Right lobe of liver (tissue), 6 donors: ENCODE measurements around the gene PSMD14. TPM values are rescaled to one million over a fixed set of nuclear protein-coding genes. Genes with fewer than 3 reads are reported as not detected.

Source experiments
- ATAC-seq, 4 donors: fragments of 200-7000 bp; cut with Tn5 transposase; one replicate each; pipeline ENCODE4 v1.9.1; 2020; ENCODE audit warnings: mild to moderate bottlenecking in 4 of 4, moderate library complexity in 4 of 4
- DNase-seq, 3 donors: peaks; one replicate each; pipeline ENCODE4 v3.0.0-alpha.2; 2020
- H3K27ac ChIP-seq, 3 donors: fragments of 200-600 bp; one replicate each; pipeline ENCODE4 v1.8.0; 2022
- H3K27me3 ChIP-seq, 2 donors: fragments of 200-600 bp; one replicate each; pipeline ENCODE4 v1.8.0; 2022
- H3K36me3 ChIP-seq, 4 donors: fragments of 200-600 bp; sonication (generic) in 1 of 4; one replicate each; pipeline versions ENCODE4 v1.5.1 to v1.8.0; 2017 to 2022; ENCODE audit warnings: control low read depth in 1 of 4
- H3K4me1 ChIP-seq, 4 donors: fragments of 200-600 bp; sonication (generic) in 1 of 4; one replicate each; pipeline versions ENCODE4 v1.5.1 to v1.8.0; 2017 to 2022; ENCODE audit warnings: control low read depth in 1 of 4
- H3K4me3 ChIP-seq, 3 donors: fragments of 200-600 bp; one replicate each; pipeline ENCODE4 v1.8.0; 2022
- H3K9me3 ChIP-seq, 4 donors: fragments of 200-600 bp; sonication (generic) in 1 of 4; one replicate each; pipeline versions ENCODE4 v1.5.1 to v1.8.0; 2017 to 2022; ENCODE audit warnings: control low read depth in 1 of 4
- CTCF ChIP-seq, 4 donors: fragments of 200-600 bp in 3 of 4; fragments of 450-650 bp in 1 of 4; IDR thresholded peaks; one replicate each; pipeline versions ENCODE4 v1.5.1 to v1.8.0; 2016 to 2022; ENCODE audit warnings: antibody characterized with exemption in 4 of 4, mild to moderate bottlenecking in 2 of 4
- POLR2A ChIP-seq: fragments of 450-650 bp; IDR thresholded peaks from one replicate; pipeline ENCODE4 v1.6.1; 2017; ENCODE audit warnings: antibody characterized with exemption, mild to moderate bottlenecking
- WGBS: methylation state at CpG from one replicate; pipeline ENCODE4 v1.1.6; 2018; ENCODE audit warnings: low coverage, low lambda C conversion rate; ENCODE audit not compliant: insufficient coverage; ENCODE audit errors: missing lambda C conversion rate; 5-methylcytosine and 5-hydroxymethylcytosine counted together
- intact Hi-C, 2 donors: fragments of 100-400 bp; cut with DNase I; formaldehyde crosslinking; loops; one replicate each; pipeline versions ENCODE4 v1.11.2 to v1.14.1; 2022
- total RNA-seq, 6 experiments: library from RNA; depleted of rRNA in 2 of 6; stranded (reverse); fragments of >200 nt in 2 of 6; fragmentation: NEBNext Ultra II Directional in 3 of 6; extraction: Animal tissue kit (Norgen Biotek cat#: 25700) in 3 of 6; gene quantifications; one replicate each; pipeline versions ENCODE4 v1.1.0 to v1.2.4, GENCODE V29; 2016 to 2023
- donor health status: DM: no; HTN: yes; CAD: no.
- donor health status: DM: no; HTN: no; CAD: no.
- donor health status: DM: no; HTN: no; CAD: no.
- donor health status: DM: no; HTN: yes; CAD: no.
- donor health status: DM: no; HTN: yes; CAD: no.

PSMD14 gene
- total RNA-seq, 6 experiments from 2014 or later: 18.7 to 61.8 (median 24.9) TPM

GRCh38 chr2:161371869-161372268, 63.6 kb downstream of the PSMD14 start:
- Histone ChIP-seq H3K27me3 (no peaks in the 10 kb centered on the region), H3K4me3 (no peak overlapping the region), H3K27ac (no peak overlapping the region), H3K4me1 (no peaks in the 10 kb centered on the region), H3K9me3 (no peaks in the 10 kb centered on the region), H3K36me3 (peaks cover 0 to 14% (median 2%) of the 10 kb centered on the region in 4 donors)
- 15% methylated on average over 1 of the region's 1 CpG for WGBS
- ATAC-seq (no peak), DNase-seq (no peak)
- no peak for TF ChIP-seq POLR2A
- no peak for TF ChIP-seq CTCF (IDR thresholded peaks at IDR 0.05)
- intact Hi-C loops: no loop called here

GRCh38 chr2:161373942-161374341, 65.7 kb downstream of the PSMD14 start:
- no peaks in the 10 kb centered on the region for H3K27me3 ChIP-seq
- H3K4me1 ChIP-seq: no peaks in the 10 kb centered on the region
- H3K27ac ChIP-seq: no peak overlapping the region
- intact Hi-C loops: no loop called here
- H3K9me3 ChIP-seq: no peaks in the 10 kb centered on the region
- H3K4me3 ChIP-seq: no peak overlapping the region
- TF ChIP-seq POLR2A (no peak), CTCF (IDR thresholded peaks at IDR 0.05) (no peak)
- no peak for DNase-seq
- H3K36me3 ChIP-seq: peaks cover 0 to 14% (median 2%) of the 10 kb centered on the region in 4 donors
- ATAC-seq: no peak

GRCh38 chr2:161374446-161374845, 66.2 kb downstream of the PSMD14 start:
- ATAC-seq: no peak
- intact Hi-C loops: no loop called here

GRCh38 chr2:161379740-161380139, 71.5 kb downstream of the PSMD14 start:
- ATAC-seq: no peak
- intact Hi-C loops: no loop called here

More at GRCh38 chr2:161374446-161374845, 66.2 kb downstream of the PSMD14 start:
- Histone ChIP-seq H3K27me3 (no peaks in the 10 kb centered on the region), H3K36me3 (peaks cover 0 to 14% (median 2%) of the 10 kb centered on the region in 4 donors), H3K4me1 (no peaks in the 10 kb centered on the region), H3K27ac (no peak overlapping the region), H3K4me3 (no peak overlapping the region), H3K9me3 (no peaks in the 10 kb centered on the region)
- 100% methylated on average over 1 of the region's 1 CpG for WGBS
- TF ChIP-seq POLR2A: no peak
- TF ChIP-seq CTCF (IDR thresholded peaks at IDR 0.05): no peak
- DNase-seq: no peak

More at GRCh38 chr2:161379740-161380139, 71.5 kb downstream of the PSMD14 start:
- 88% methylated on average over 1 of the region's 2 CpGs for WGBS
- TF ChIP-seq POLR2A (no peak), CTCF (IDR thresholded peaks at IDR 0.05) (no peak)
- no peaks in the 10 kb centered on the region for H3K9me3 ChIP-seq
- H3K27me3 ChIP-seq: no peaks in the 10 kb centered on the region
- H3K4me3 ChIP-seq: no peak overlapping the region
- no peak for DNase-seq
- no peak overlapping the region for H3K27ac ChIP-seq
- no peaks in the 10 kb centered on the region for H3K4me1 ChIP-seq
- no peaks in the 10 kb centered on the region for H3K36me3 ChIP-seq
